Osteocyte (in vitro differentiated cells): ENCODE data around the gene IARS1. TPM values are rescaled to one million over a fixed set of nuclear protein-coding genes. Genes with fewer than 3 reads are reported as not detected.

Experiments used
- DNase-seq: peaks from one replicate; pipeline ENCODE4 v3.0.0; 2021; ENCODE audit warnings: mixed read lengths; ENCODE audit not compliant: unreplicated experiment; ENCODE audit errors: extremely low spot score
- H3K27ac Mint-ChIP-seq: one replicate; pipeline ENCODE4 v1.8.0; 2021; ENCODE audit warnings: mild to moderate bottlenecking, mixed read lengths; ENCODE audit not compliant: unreplicated experiment
- H3K27me3 Mint-ChIP-seq: one replicate; pipeline ENCODE4 v1.8.0; 2021; ENCODE audit warnings: mixed read lengths; ENCODE audit not compliant: unreplicated experiment
- H3K36me3 Mint-ChIP-seq: one replicate; pipeline ENCODE4 v1.8.0; 2021; ENCODE audit warnings: mixed read lengths; ENCODE audit not compliant: unreplicated experiment
- H3K4me1 Mint-ChIP-seq: one replicate; pipeline ENCODE4 v1.8.0; 2021; ENCODE audit warnings: mixed read lengths; ENCODE audit not compliant: unreplicated experiment
- H3K4me3 Mint-ChIP-seq: one replicate; pipeline ENCODE4 v1.8.0; 2021; ENCODE audit warnings: mild to moderate bottlenecking, moderate library complexity, mixed read lengths; ENCODE audit not compliant: unreplicated experiment
- H3K9me3 Mint-ChIP-seq: one replicate; pipeline ENCODE4 v1.8.0; 2021; ENCODE audit warnings: mixed read lengths; ENCODE audit not compliant: unreplicated experiment
- CTCF ChIP-seq: fragments of 200-600 bp; sonication (generic); IDR thresholded peaks from 2 replicates; pipeline ENCODE4 v1.5.0; 2021; ENCODE audit warnings: antibody characterized with exemption, mild to moderate bottlenecking, moderate library complexity
- total RNA-seq: library from RNA; stranded (reverse); gene quantifications from 2 replicates; pipeline ENCODE4 v1.2.1, GENCODE V29; 2021

The IARS1 gene
- total RNA-seq, 1 donor from 2014 or later: 212 TPM

- Mint-ChIP-seq H3K4me1 (peaks cover 8% of the 10 kb centered on the region), H3K36me3 (peaks cover 56% of the 10 kb centered on the region), H3K27ac (no peak overlapping the region), H3K9me3 (no peaks in the 10 kb centered on the region), H3K4me3 (no peak overlapping the region), H3K27me3 (no peaks in the 10 kb centered on the region)
- TF ChIP-seq CTCF: no peak
- DNase-seq: no peak
Measured at GRCh38 chr9:92310562-92310961, 17.1 kb upstream of the IARS1 start.

GRCh38 chr9:92308893-92309292, 15.4 kb upstream of the IARS1 start:
- Mint-ChIP-seq H3K4me3 (no peak overlapping the region), H3K27ac (no peak overlapping the region), H3K9me3 (no peaks in the 10 kb centered on the region), H3K4me1 (peaks cover 8% of the 10 kb centered on the region), H3K36me3 (peaks cover 52% of the 10 kb centered on the region), H3K27me3 (no peaks in the 10 kb centered on the region)
- no peak for DNase-seq
- TF ChIP-seq CTCF: no peak

GRCh38 chr9:92300936-92301335, 7.4 kb upstream of the IARS1 start:
- H3K27ac Mint-ChIP-seq: no peak overlapping the region
- H3K4me3 Mint-ChIP-seq: no peak overlapping the region
- DNase-seq: no peak
- no peaks in the 10 kb centered on the region for H3K9me3 Mint-ChIP-seq
- H3K4me1 Mint-ChIP-seq: no peaks in the 10 kb centered on the region
- H3K36me3 Mint-ChIP-seq: peaks cover 60% of the 10 kb centered on the region
- TF ChIP-seq CTCF: no peak
- H3K27me3 Mint-ChIP-seq: no peaks in the 10 kb centered on the region

- no peaks in the 10 kb centered on the region for H3K9me3 Mint-ChIP-seq
- peaks cover 12% of the 10 kb centered on the region for H3K4me1 Mint-ChIP-seq
- TF ChIP-seq CTCF: no peak
- no peak overlapping the region for H3K27ac Mint-ChIP-seq
- no peak for DNase-seq
- H3K36me3 Mint-ChIP-seq: peaks cover 53% of the 10 kb centered on the region
- no peaks in the 10 kb centered on the region for H3K27me3 Mint-ChIP-seq
- no peak overlapping the region for H3K4me3 Mint-ChIP-seq
Measured at GRCh38 chr9:92299116-92299515, 5.6 kb upstream of the IARS1 start.

GRCh38 chr9:92298036-92298435, 4.5 kb upstream of the IARS1 start:
- TF ChIP-seq CTCF: no peak
- H3K27me3 Mint-ChIP-seq: no peaks in the 10 kb centered on the region
- H3K4me3 Mint-ChIP-seq: no peak overlapping the region
- no peak for DNase-seq
- H3K27ac Mint-ChIP-seq: no peak overlapping the region
- peaks cover 16% of the 10 kb centered on the region for H3K4me1 Mint-ChIP-seq
- no peaks in the 10 kb centered on the region for H3K9me3 Mint-ChIP-seq
- H3K36me3 Mint-ChIP-seq: peaks cover 47% of the 10 kb centered on the region
